Neuron (in vitro differentiated cells): Measurements from ENCODE around the gene DNAH12.
A peak's percentile ranks its signal among the peaks of the same experiment; 100 is the strongest.

Source experiments
- H2AFZ ChIP-seq: one replicate; pipeline ENCODE4 v1.6.1; 2013; ENCODE audit warnings: low read depth, mild to moderate bottlenecking, inconsistent platforms, low read length, moderate library complexity
- H3K27me3 ChIP-seq: one replicate; pipeline ENCODE4 v1.6.1; 2013; ENCODE audit warnings: low read length; ENCODE audit not compliant: insufficient read depth
- H3K36me3 ChIP-seq: one replicate; pipeline ENCODE4 v1.6.1; 2013; ENCODE audit warnings: low read length; ENCODE audit not compliant: insufficient read depth
- H3K4me1 ChIP-seq: one replicate; pipeline ENCODE4 v1.6.1; 2013; ENCODE audit warnings: low read length; ENCODE audit not compliant: insufficient read depth
- H3K4me3 ChIP-seq: 2 replicates; pipeline ENCODE4 v1.5.1; 2013; ENCODE audit warnings: mild to moderate bottlenecking, low read length, moderate library complexity
- H3K9me3 ChIP-seq: one replicate; pipeline ENCODE4 v1.6.1; 2013; ENCODE audit warnings: low read length

Gene DNAH12

DNA sequence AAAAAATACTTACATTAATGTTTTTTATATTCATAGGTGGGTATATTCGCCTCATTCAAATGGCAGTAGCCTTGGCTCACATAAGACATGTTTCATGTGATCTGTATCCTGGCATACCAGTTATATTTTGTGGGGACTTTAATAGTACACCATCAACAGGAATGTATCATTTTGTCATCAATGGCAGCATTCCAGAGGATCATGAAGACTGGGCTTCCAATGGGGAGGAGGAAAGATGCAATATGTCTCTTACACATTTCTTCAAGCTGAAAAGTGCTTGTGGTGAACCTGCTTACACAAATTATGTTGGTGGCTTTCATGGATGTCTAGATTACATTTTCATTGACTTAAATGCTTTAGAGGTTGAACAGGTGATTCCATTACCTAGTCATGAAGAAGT is 15.4 kb upstream of the DNAH12 start:
- peaks cover 28% of the 10 kb centered on the region for H3K36me3 ChIP-seq
- H3K27me3 ChIP-seq, result no peaks in the 10 kb centered on the region
- no peak overlapping the region for H3K4me3 ChIP-seq

DNA sequence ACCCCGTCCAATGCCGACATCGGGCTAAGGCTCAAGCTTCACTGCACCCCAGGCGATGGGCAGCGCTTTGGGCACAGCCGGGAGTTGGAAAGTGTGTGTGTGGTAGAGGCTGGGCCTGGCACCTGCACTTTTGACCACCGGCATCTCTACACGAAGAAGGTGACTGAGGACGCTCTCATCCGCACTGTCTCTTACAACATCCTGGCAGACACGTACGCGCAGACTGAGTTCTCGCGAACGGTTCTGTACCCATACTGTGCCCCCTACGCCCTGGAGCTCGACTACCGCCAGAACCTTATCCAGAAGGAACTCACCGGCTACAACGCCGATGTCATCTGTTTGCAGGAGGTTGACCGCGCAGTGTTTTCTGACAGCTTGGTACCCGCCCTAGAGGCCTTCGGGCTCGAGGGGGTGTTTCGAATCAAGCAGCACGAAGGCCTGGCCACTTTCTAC is 13.0 kb upstream of the DNAH12 start:
- Histone ChIP-seq H3K4me3 (peak overlapping the region; percentile 62), H3K36me3 (peaks cover 26% of the 10 kb centered on the region), H3K9me3 (no peaks in the 10 kb centered on the region), H2AFZ (no peak overlapping the region), H3K4me1 (peaks cover 21% of the 10 kb centered on the region), H3K27me3 (no peaks in the 10 kb centered on the region)

More for the DNA sequence above, 15.4 kb upstream of the DNAH12 start:
- H3K4me1 ChIP-seq, result peaks cover 21% of the 10 kb centered on the region
- no peak overlapping the region for H2AFZ ChIP-seq
- no peaks in the 10 kb centered on the region for H3K9me3 ChIP-seq

DNA sequence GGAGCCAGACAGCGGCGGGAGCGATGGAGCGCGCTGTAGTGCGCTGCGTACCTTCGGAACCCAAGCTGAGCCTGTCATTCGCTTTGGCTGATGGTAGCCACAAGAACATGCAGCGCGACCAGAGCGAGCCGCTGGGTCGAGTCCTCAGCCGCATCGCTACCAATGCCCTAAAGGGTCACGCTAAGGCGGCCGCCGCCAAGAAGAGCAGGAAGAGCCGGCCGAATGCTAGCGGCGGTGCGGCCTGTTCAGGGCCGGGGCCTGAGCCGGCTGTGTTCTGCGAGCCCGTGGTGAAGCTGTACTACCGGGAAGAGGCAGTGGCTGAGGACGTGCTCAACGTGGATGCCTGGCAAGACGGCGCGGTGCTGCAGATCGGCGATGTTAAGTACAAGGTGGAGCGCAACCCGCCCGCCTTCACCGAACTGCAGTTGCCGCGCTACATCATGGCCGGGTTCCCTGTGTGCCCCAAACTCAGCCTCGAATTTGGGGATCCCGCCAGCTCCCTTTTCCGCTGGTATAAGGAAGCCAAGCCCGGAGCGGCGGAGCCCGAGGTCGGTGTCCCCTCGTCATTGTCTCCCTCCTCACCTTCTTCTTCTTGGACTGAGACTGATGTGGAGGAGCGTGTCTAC is 12.4 kb upstream of the DNAH12 start:
- peak overlapping the region; percentile 69 for H2AFZ ChIP-seq
- H3K36me3 ChIP-seq, result peaks cover 23% of the 10 kb centered on the region
- no peaks in the 10 kb centered on the region for H3K27me3 ChIP-seq
- H3K9me3 ChIP-seq, result no peaks in the 10 kb centered on the region
- peak overlapping the region; percentile 62 for H3K4me3 ChIP-seq
- H3K4me1 ChIP-seq, result peaks cover 21% of the 10 kb centered on the region

DNA sequence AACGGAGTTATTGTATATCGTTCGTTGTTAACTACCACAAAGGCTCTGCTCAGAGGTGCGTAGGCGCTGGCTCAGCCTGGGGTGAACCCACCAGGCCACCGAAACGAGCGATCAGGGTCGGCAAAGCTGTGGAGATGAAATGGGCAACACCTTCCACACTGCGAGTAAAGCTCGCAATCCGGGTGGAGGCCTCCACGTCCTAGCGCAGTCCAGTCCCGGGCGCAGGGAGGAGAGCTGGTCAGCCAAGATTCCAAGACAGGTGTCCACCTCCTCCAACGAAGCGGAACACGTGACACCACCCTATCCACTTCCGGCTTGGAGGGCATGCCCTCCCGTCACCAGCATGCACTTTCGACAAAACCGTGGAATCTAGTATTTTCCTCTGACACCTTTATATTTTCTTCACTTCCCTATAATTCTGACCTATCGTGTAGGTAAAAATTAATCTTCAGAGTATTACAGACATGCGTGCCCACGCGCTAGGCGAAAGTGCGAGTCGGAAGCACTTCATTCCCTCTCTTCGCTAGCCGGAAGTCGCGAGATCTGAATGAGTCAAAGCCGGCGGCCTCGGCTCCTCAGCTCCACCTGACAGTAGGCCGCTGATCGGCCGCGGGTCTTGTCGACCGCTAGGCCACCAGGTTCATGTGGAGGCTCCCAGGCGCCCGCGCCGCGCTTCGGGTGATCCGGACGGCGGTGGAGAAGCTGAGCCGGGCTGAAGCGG is 11.8 kb upstream of the DNAH12 start, which contains the start of gene PDE12:
Gene PDE12 (plus strand): TSS at position 537 of the 721 bp plus-strand sequence. CDS start 106 bp downstream, at position 643.
- Histone ChIP-seq H3K36me3 (peaks cover 17% of the 10 kb centered on the region), H3K27me3 (no peaks in the 10 kb centered on the region), H3K9me3 (no peaks in the 10 kb centered on the region), H2AFZ (peak within 1 kb of the TSS; percentile 69), H3K4me3 (peak within 1 kb of the TSS; percentile 62), H3K4me1 (peaks cover 21% of the 10 kb centered on the region)

DNA sequence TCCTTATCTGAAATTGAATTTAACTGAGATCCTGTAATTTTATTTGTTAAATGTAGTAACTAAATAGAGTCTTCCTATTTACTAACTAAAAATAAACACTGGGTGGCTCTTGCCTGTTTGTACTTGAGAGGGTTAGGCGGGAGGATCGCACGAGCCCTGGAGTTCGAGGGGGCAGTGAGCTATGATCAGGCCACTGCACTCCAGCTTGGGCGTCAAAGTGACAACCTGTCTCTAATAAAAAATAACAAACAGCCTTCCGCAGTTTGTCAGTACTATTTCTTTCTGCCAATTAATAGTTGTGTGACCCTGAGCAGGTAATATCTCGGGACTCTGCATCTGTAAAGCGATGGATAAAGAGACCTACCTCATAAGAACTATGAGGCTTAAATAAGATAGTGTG is 11.2 kb upstream of the DNAH12 start:
- peaks cover 21% of the 10 kb centered on the region for H3K4me1 ChIP-seq
- peak overlapping the region; percentile 69 for H2AFZ ChIP-seq
- H3K36me3 ChIP-seq, result peaks cover 13% of the 10 kb centered on the region

DNA sequence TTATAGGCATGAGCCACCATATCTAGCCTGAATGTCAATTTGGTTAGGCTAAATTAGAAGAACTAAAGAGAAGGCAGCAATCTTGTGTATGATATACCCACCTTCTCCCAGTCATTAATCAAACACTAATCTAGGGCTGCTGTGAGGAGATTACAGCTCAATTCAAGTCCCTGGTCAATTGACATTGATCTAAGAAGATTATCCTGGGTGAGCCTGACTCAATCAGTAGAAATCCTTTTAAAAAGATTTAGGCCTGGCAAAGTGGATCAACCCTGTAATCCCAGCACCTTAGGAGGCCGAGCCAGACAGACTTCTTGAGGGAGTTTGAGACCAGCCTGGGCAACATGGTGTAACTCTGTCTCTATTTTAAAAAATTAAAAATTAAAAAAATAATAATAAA is 2.5 kb upstream of the DNAH12 start:
- no peaks in the 10 kb centered on the region for H3K9me3 ChIP-seq
- no peaks in the 10 kb centered on the region for H3K36me3 ChIP-seq
- H3K27me3 ChIP-seq, result no peaks in the 10 kb centered on the region
- no peak overlapping the region for H2AFZ ChIP-seq
- no peak overlapping the region for H3K4me3 ChIP-seq
- peaks cover 20% of the 10 kb centered on the region for H3K4me1 ChIP-seq

More for the DNA sequence above, 11.2 kb upstream of the DNAH12 start:
- H3K4me3 ChIP-seq, result peak overlapping the region; percentile 62
- no peaks in the 10 kb centered on the region for H3K9me3 ChIP-seq
- H3K27me3 ChIP-seq, result no peaks in the 10 kb centered on the region

DNA sequence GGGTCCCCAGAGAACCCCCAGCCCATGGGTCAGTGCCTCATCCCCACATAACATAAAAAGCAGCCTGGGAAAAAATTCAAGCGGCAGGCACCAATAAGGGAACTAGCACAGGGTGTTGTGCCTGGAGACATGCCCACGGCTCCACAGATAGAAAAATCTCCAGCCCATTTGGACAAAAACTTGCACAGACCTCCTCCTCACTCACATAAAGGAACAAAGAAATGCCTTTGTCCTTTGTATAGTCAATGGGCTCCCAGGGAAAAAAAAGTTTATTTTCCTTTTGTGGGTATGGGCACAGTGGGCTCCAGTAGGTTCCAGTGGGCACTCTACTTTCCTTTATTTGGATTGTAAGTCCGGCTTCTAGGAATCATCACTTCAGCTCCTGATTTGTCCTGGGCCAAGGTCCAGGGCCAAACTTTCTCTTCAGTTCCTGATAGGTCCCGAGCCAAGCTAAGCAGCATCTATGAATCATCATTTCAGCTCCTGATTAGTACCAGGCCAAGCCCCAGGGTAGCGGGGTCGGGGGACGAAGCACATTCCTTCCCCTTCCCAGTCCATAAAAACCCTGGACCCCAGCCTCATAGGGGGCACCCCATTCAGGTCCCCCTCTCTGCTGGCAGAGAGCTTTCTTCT is 1.6 kb upstream of the DNAH12 start:
- no peak overlapping the region for H3K4me3 ChIP-seq
- H3K4me1 ChIP-seq, result peaks cover 20% of the 10 kb centered on the region
- H2AFZ ChIP-seq, result no peak overlapping the region
- no peaks in the 10 kb centered on the region for H3K27me3 ChIP-seq
- H3K9me3 ChIP-seq, result no peaks in the 10 kb centered on the region
- H3K36me3 ChIP-seq, result no peaks in the 10 kb centered on the region

DNA sequence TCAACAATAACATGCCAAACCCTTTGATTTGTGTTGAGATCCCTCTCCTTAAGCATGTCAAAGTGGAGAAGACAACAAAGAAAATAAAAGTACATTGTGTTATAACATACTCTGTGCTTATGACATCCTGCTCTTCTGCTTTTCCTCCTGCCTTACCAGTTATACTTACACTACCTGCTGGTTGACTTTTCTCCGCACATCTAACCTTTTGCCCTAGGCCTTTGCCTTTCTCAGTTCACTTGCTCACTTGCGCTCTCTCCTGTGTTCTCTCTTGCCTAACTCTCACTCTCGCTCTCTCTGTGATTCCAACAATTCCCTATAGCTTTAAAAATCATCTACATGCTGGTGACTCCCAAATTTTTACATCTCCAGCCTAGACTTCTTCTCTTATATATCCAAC is 5.7 kb downstream of the DNAH12 start:
- H3K9me3 ChIP-seq, result peaks cover 2% of the 10 kb centered on the region
- no peak overlapping the region for H3K4me3 ChIP-seq
- no peaks in the 10 kb centered on the region for H3K27me3 ChIP-seq

DNA sequence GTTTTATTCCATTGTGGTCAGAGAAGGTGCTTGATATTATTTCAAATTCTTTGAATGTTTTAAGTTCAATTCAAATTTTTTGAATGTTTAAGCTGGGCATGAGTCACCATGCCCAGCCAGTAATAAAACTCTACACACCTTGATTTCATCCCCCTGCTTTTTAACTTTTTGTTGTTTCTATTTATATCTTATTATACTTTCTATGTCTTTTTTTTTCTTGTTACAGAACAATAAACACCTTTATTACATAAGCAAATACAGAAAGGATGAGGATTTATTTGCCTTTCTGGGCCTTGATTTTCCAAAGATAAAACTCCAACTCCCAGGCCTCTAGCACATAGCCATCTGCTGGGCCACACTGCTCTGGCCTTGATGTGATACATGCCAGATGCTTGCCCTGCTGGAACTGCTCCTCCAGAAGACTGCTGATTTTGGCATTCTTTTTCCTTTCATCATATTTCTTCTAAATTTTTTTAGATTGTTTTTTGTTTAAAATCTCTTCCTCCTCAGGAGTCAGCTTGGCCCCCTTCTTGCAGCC is 14.0 kb downstream of the DNAH12 start:
- no peaks in the 10 kb centered on the region for H3K27me3 ChIP-seq
- no peaks in the 10 kb centered on the region for H3K4me1 ChIP-seq
- peaks cover 1% of the 10 kb centered on the region for H3K9me3 ChIP-seq
- no peak overlapping the region for H3K4me3 ChIP-seq
- no peak overlapping the region for H2AFZ ChIP-seq
- H3K36me3 ChIP-seq, result no peaks in the 10 kb centered on the region

More for the DNA sequence above, 5.7 kb downstream of the DNAH12 start:
- no peaks in the 10 kb centered on the region for H3K36me3 ChIP-seq
- H3K4me1 ChIP-seq, result no peaks in the 10 kb centered on the region
- H2AFZ ChIP-seq, result no peak overlapping the region

DNA sequence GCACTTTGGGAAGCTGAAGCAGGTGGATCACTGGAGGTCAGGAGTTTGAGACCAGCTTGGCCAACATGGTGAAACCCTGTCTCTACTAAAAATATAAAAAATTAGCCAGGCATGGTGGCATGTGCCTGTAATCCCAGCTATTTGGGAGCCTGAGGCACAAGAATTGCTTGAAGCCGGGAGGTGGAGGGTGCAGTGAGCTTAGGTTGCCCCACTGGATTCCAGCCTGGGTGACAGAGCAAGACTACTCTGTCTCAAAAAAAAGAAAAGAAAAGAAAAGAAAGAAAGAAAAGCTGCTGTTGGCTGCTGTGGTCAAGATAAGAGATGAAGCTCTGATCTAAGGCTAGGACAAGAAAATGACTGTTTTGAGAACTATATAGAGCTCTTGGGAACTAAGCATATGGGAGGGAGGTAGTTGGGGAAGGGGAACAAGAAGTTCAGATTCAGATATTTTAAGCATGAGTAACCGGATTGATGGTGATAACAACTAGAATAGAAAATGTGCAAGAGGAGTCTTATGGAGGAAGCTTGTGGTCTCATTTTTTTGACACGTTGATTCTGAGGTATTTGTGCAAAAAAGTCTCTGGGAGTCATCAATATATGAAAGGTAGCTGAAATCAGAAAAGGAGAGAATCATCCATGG is 25.7 kb downstream of the DNAH12 start:
- Histone ChIP-seq H2AFZ (no peak overlapping the region), H3K27me3 (no peaks in the 10 kb centered on the region), H3K36me3 (no peaks in the 10 kb centered on the region), H3K9me3 (no peaks in the 10 kb centered on the region), H3K4me1 (no peaks in the 10 kb centered on the region), H3K4me3 (no peak overlapping the region)

DNA sequence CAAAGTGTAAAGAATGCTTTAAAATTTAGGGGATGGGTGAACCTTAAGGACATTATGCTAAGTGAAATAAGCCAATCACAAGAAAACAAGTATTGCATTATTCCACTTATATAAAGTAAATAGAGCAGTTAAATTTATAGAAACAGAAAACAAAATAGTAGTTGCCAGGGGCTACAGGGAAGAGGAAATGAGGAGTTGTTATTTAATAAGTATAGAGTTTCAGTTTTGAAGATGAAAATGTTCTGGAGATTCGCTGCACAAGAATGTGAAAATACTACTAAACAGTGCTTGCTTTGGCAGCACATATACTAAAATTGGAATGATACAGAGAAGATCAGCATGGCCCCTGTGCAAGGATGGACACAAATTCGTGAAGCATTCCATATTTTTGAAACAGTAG is 32.0 kb downstream of the DNAH12 start:
- peaks cover 3% of the 10 kb centered on the region for H3K27me3 ChIP-seq
- H3K9me3 ChIP-seq, result no peaks in the 10 kb centered on the region
- H3K4me3 ChIP-seq, result no peak overlapping the region
- H3K4me1 ChIP-seq, result no peaks in the 10 kb centered on the region
- no peaks in the 10 kb centered on the region for H3K36me3 ChIP-seq
- no peak overlapping the region for H2AFZ ChIP-seq

DNA sequence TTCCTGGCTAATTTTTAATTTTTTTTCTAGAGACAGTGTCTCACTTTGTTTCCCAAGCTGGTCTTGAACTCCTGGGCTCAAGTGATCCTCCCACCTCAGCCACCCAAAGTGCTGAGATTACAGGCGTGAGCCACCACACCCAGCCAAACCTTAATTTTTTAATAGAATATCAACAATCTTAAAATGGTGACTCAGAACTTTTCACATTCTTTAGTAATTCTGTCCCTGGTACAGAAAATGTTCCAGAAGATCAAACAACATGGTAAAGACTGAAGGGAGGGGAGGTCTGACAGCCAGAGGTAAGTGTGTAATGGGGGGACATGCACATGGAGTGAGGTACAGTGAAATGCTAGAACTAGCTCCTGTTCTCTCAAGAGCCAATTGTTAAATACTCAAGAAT is 38.2 kb downstream of the DNAH12 start:
- Histone ChIP-seq H3K4me1 (no peaks in the 10 kb centered on the region), H2AFZ (no peak overlapping the region), H3K4me3 (no peak overlapping the region), H3K36me3 (no peaks in the 10 kb centered on the region), H3K9me3 (no peaks in the 10 kb centered on the region), H3K27me3 (no peaks in the 10 kb centered on the region)

DNA sequence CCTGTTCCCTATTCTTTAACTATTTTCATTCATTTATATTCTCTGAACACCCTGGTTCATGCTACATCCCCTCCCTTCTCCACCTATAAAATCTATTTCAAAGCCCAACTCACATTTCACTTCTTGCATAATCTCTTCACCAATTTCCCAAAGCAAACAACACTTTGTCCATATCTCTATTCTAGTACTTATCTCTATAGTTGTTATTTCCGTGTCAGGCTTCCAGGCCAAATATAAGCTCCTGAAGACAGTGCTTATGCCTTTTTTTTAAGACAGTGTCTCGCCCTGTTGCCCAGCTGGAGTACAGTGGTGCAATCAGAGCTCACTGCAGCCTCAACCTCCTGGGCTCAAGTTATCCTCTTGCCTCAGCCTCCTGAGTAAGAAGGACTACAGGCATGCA is 43.6 kb downstream of the DNAH12 start:
- Histone ChIP-seq H3K9me3 (no peaks in the 10 kb centered on the region), H3K36me3 (no peaks in the 10 kb centered on the region), H3K4me3 (no peak overlapping the region)

More for the DNA sequence above, 43.6 kb downstream of the DNAH12 start:
- Histone ChIP-seq H3K4me1 (no peaks in the 10 kb centered on the region), H2AFZ (no peak overlapping the region), H3K27me3 (no peaks in the 10 kb centered on the region)
